HG02610 (cell line): ENCODE data around the gene CPNE9.

ENCODE experiments used
- ATAC-seq: cut with Tn5 transposase; IDR thresholded peaks from one replicate; pipeline ENCODE4 v1.9.1; 2021; ENCODE audit warnings: mild to moderate bottlenecking, moderate library complexity; ENCODE audit not compliant: unreplicated experiment

Gene CPNE9

GRCh38 chr3:9703736-9704346 lies at the start of gene CPNE9:
TSS of gene CPNE9 (plus strand) at chr3:9703833. CDS start at chr3:9703997, 164 bp downstream.
- no peak for ATAC-seq

GRCh38 chr3:9659849-9660248 lies 43.8 kb upstream of the CPNE9 start:
- no peak for ATAC-seq

DNA sequence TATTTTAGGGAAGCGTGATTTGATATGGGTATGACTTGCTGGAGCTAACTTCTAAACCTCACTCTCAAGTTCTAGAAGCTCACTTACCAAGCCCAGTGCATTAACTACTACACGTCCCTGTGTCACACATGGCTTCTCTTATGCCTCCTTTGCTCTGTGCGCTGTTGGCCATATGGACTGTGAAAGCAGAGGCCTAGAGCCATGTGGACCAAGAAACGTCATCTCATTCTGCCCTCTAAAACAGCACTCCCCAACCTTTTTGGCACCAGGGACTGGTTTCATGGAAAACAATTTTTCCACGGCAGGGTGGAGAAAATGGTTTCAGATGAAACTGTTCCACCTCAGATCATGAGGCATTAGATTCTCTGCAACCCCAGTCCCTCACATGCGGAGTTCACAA lies 42.7 kb upstream of the CPNE9 start:
- ATAC-seq, result no peak

- no peak for ATAC-seq
Measured at GRCh38 chr3:9664119-9664751, 39.4 kb upstream of the CPNE9 start.

GRCh38 chr3:9666704-9667445 lies 36.8 kb upstream of the CPNE9 start:
- ATAC-seq, result no peak

GRCh38 chr3:9669277-9669676 lies 34.4 kb upstream of the CPNE9 start:
- ATAC-seq, result no peak

DNA sequence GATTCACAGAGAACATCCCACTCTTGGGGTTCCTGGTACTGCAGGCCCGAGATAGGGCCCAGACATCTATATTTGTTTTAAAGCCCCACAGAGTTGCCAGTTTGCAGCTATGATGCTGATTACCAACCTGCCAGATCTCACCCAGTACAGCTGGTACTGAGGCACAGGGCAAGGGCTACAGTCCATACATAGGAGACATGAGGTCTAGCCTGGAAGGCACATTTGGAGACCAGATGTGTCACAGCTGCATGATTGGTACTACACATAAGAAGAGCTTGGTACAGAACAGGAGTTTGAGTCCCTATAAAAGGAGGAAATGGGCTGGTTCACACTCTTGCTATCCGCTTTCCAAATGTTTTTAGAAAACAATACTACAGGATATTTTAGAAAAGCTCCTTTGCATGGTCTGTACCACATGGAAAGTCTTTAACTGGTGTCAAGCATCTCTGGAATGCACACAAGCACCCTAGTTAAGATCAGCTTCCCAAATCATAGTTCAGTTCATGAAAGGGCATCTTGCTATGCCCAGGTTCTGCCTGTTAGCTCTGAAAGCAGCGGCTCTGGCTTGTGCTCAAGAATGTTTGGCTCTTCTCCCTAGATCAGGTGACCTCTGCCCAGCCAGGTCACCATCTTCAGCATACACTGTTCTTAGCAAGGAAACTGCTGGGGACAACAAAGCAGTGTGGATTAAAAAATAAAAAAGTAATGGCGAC lies 33.8 kb upstream of the CPNE9 start:
- no peak for ATAC-seq

DNA sequence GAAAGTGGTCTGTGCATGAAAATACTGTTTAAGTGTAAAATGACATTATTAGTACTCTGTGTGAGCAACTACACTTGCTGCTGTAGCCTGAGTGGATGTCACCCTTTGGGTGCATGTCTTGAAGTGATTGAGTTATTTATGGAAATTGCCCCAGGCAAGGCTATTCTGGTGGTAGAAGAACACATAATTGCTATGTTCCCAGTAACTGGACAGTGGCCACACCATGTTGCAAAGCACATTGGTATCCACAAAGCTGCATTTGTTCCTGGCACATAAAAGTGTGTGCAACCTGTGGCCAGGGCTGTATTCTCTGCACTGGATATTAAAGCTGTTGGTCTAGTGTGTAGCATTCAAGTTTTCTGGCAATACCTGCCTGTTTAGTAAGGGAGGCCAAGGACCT lies 30.6 kb upstream of the CPNE9 start:
- ATAC-seq, result no peak

DNA sequence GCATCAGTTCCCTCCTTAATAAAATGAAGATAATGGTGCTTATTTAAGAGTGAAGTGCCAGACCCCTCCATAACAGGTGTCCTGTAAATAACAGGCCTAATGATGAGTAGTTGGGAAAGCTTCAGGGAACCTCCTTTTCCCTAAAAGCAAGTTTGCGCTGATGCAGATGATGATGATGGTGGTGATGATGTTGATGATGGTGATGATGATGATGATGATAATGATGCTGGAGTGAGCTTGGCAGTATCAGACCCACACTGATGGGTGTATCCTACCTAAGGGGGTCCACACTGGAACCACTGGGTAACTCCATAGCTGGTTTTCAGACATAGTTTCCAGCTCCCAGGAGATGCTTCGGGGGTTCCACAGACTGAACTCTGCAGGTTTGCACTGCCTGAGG lies 29.9 kb upstream of the CPNE9 start:
- no peak for ATAC-seq

DNA sequence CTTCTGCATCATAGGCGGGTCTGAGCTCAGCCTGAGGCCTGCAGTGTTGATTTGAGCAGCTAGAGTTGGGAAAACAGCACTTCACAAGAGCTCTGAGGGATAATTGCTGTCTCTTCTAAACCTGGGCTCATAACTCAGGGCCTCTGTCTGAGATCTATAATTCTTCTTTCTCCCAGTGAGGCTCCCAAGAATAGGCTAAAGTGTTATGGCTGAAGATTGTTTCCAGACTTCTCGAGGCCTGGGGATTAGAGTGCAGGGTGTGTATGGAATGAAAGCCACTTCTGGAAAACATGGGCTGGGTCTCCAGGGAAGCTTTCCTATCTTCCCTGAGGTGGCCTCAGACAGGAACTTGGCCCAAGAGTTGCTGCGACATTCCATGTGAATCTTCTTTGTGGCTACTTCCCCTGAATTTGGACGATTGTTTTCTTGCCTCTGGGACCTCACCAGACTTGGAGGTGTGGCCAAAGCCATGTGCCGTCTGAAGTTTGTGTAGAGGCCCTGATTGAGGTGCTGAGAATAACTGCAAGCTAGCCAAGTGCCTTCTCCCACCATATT lies 27.8 kb upstream of the CPNE9 start:
- ATAC-seq, result no peak

GRCh38 chr3:9676785-9677184 lies 26.8 kb upstream of the CPNE9 start:
- no peak for ATAC-seq

- ATAC-seq, result no peak
Measured at GRCh38 chr3:9678493-9678892, 25.1 kb upstream of the CPNE9 start.

DNA sequence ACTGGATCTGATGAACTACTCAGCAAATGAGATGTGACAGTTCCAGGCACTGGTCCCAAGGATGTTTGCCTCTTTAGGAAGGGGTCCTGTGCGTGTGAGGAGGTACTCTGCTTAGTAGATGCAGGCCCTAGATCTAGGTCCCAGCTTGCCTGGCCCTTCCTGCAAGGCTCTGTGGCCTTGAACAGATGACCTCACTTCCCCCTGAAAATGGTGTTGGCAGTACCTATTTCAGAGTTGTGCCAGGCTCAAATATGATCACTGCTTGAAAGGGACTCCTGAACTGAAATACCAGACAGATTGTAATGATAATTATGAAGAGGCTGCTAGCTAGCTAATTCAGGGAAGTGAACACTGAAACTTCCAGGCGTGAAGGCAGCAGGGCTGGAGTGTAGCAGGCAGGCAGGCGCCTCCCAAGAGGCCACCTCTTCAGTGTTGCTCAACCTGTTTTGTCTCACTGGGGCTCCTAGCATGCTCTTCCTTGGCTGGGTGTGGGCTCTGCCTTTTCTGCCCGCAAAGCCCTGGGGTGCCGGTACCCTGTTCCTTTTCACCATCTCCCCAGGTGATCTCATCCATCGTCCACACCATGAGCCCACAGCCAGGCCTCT lies 24.1 kb upstream of the CPNE9 start:
- ATAC-seq, result no peak

- no peak for ATAC-seq
Measured at GRCh38 chr3:9681011-9681722, 22.5 kb upstream of the CPNE9 start.

DNA sequence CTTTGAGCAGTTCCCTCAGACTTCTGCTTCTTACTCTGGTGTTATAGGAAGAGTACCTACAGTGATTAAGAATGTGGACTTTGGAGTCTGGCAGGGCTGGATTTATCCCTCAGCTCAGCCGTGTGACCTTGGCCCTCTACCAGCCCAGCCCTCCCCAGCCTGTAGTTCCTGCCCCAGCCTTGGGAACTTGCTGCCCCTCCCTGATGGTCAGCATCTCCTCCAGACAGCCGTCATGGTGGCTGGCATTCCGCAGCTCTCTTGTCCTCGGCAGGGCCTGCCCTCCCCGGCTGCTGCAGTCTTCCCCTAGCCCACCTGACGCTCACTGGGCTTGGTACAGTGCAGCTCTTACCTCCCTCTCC lies 21.9 kb upstream of the CPNE9 start:
- ATAC-seq, result no peak

DNA sequence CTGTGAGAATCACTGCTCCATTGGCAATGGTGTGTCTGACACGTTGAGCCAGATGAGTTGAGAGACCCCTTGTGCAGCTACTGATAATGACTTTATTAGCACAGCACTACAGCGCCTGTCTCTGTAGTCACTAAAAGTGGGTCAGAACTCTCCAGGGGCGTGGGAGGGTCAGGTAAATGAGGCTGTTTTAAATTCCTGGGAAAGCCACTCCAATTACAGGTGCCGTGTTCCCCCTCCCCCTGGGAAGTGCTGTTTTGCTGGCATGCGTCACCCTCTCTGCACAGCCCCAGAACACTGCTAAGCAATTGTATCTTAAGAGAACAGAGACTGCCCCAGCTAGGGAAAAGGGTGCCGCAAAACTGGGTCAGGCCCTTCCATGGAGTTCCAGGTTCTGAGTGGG lies 21.5 kb upstream of the CPNE9 start:
- no peak for ATAC-seq

DNA sequence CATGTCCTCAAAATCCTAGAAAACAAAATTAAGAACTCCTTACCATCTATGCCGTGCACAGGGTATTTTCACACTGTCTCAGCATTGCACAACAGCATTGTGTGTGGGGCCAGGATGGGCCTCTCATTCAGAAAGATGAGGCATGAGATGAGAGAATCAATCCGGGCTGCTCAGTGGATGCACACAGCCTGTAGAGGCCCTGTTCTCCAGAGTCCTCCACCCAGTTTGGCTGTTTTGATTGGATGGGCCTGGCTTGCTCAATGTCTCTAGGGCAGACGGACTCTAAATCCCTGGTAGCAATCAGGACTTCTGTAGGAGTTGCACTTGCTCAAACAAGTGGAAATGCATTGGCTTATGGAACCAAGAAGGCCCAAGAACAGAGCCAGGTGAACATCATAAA lies 20.2 kb upstream of the CPNE9 start:
- no peak for ATAC-seq

GRCh38 chr3:9685216-9686049 lies 18.2 kb upstream of the CPNE9 start:
- ATAC-seq, result no peak

GRCh38 chr3:9686050-9686550 lies 17.5 kb upstream of the CPNE9 start:
- ATAC-seq, result no peak
